Lower lobe of right lung (tissue), 2 donors: Measurements from ENCODE around the gene ADAM10. TPM values are rescaled to one million over a fixed set of nuclear protein-coding genes. Genes with fewer than 3 reads are reported as not detected.

ENCODE experiments used
- ATAC-seq, 2 donors: fragments of 200-7000 bp; cut with Tn5 transposase; one replicate each; pipeline ENCODE4 v1.9.1; 2020 to 2022; ENCODE audit warnings: mild to moderate bottlenecking in 2 of 2, moderate library complexity in 2 of 2
- DNase-seq: peaks from one replicate; pipeline ENCODE4 v3.0.0-alpha.2; 2020
- H3K27ac ChIP-seq: fragments of 200-600 bp; one replicate; pipeline ENCODE4 v1.8.0; 2022
- H3K27me3 ChIP-seq: fragments of 200-600 bp; one replicate; pipeline ENCODE4 v1.8.0; 2022; ENCODE audit warnings: low read depth
- H3K36me3 ChIP-seq: fragments of 200-600 bp; one replicate; pipeline ENCODE4 v1.8.0; 2022; ENCODE audit warnings: mild to moderate bottlenecking
- H3K4me1 ChIP-seq: fragments of 200-600 bp; one replicate; pipeline ENCODE4 v1.8.0; 2022
- H3K4me3 ChIP-seq: fragments of 200-600 bp; one replicate; pipeline ENCODE4 v1.8.0; 2022; ENCODE audit warnings: mild to moderate bottlenecking
- H3K9me3 ChIP-seq: fragments of 200-600 bp; one replicate; pipeline ENCODE4 v1.8.0; 2022
- intact Hi-C: fragments of 100-400 bp; cut with DNase I; formaldehyde crosslinking; loops from one replicate; pipeline ENCODE4 v1.11.0; 2022
- total RNA-seq: library from RNA; stranded (reverse); fragmentation: NEBNext Ultra II Directional; extraction: Animal tissue kit (Norgen Biotek cat#: 25700); gene quantifications from one replicate; pipeline ENCODE4 v1.2.1, GENCODE V29; 2021
- TF ChIP-seq, protein P1 (sequence below): fragments of 200-600 bp; IDR thresholded peaks from one replicate; pipeline ENCODE4 v1.8.0; 2022; ENCODE audit warnings: antibody characterized with exemption, mild to moderate bottlenecking
- donor health status: DM: no; HTN: yes; CAD: no; lungs with severe emphysema.

Gene ADAM10
- total RNA-seq, 1 donor from 2014 or later = 166 TPM

DNA sequence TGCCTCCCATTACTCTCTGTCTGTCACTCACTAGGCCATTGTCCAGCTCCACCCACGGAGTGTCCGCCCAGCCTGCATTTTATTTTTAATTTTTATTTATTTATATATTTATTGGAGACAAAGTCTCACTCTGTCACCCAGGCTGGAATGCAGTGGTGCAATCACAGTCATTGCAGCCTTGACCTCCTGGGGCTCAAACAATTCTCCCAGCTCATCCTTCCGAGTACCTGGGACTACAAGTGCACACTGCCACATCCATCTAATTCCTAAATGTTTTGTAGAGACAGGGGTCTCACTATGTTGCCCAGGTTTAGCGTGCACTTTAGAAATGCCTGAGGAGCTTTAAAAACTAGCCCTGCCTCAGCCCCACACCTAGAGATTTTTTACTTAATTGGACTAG is 176.2 kb downstream of the ADAM10 start:
- ATAC-seq (no peak), DNase-seq (no peak)
- no peaks in the 10 kb centered on the region for H3K36me3 ChIP-seq
- H3K9me3 ChIP-seq = no peaks in the 10 kb centered on the region
- H3K4me1 ChIP-seq = no peaks in the 10 kb centered on the region
- H3K27ac ChIP-seq = no peak overlapping the region
- TF ChIP-seq, protein P1, sequence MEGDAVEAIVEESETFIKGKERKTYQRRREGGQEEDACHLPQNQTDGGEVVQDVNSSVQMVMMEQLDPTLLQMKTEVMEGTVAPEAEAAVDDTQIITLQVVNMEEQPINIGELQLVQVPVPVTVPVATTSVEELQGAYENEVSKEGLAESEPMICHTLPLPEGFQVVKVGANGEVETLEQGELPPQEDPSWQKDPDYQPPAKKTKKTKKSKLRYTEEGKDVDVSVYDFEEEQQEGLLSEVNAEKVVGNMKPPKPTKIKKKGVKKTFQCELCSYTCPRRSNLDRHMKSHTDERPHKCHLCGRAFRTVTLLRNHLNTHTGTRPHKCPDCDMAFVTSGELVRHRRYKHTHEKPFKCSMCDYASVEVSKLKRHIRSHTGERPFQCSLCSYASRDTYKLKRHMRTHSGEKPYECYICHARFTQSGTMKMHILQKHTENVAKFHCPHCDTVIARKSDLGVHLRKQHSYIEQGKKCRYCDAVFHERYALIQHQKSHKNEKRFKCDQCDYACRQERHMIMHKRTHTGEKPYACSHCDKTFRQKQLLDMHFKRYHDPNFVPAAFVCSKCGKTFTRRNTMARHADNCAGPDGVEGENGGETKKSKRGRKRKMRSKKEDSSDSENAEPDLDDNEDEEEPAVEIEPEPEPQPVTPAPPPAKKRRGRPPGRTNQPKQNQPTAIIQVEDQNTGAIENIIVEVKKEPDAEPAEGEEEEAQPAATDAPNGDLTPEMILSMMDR = no peak
- H3K4me3 ChIP-seq = no peak overlapping the region
- H3K27me3 ChIP-seq = no peaks in the 10 kb centered on the region
- intact Hi-C loops = no loop called here

GRCh38 chr15:58572521-58572920 is 177.0 kb downstream of the ADAM10 start:
- Histone ChIP-seq H3K27ac (no peak overlapping the region), H3K36me3 (no peaks in the 10 kb centered on the region), H3K27me3 (no peaks in the 10 kb centered on the region), H3K9me3 (no peaks in the 10 kb centered on the region), H3K4me1 (no peaks in the 10 kb centered on the region), H3K4me3 (no peak overlapping the region)
- ATAC-seq = no peak
- TF ChIP-seq, protein P1 = no peak
- no peak for DNase-seq
- intact Hi-C loops = no loop called here

DNA sequence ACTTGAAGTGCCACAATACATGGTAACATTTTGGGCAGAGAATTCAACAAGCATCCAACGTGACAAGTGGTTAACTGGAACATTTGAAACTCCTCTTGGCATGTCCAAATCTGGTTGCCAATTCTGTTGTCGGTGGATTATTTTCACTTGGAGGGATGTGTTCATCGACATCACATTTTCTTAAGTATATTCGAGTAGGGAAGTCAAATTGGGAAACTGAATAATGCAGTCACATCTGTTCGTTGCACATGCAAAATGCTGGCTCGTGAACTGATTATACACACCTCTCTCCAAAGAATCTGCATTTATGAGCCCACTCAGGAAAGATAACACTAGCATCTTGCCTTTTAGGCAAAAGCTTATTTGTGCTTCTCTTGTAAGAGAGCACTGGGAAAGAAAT is 178.0 kb downstream of the ADAM10 start:
- H3K4me3 ChIP-seq = no peak overlapping the region
- no peaks in the 10 kb centered on the region for H3K9me3 ChIP-seq
- DNase-seq (no peak), ATAC-seq (no peak)
- no peak overlapping the region for H3K27ac ChIP-seq
- intact Hi-C loops = no loop called here
- TF ChIP-seq, protein P1 = no peak
- H3K4me1 ChIP-seq = no peaks in the 10 kb centered on the region
- no peaks in the 10 kb centered on the region for H3K27me3 ChIP-seq
- no peaks in the 10 kb centered on the region for H3K36me3 ChIP-seq

GRCh38 chr15:58569455-58569854 is 180.1 kb downstream of the ADAM10 start:
- Histone ChIP-seq H3K9me3 (no peaks in the 10 kb centered on the region), H3K27ac (no peak overlapping the region), H3K4me1 (no peaks in the 10 kb centered on the region), H3K36me3 (no peaks in the 10 kb centered on the region), H3K4me3 (no peak overlapping the region), H3K27me3 (no peaks in the 10 kb centered on the region)
- intact Hi-C loops = no loop called here
- no peak for DNase-seq
- TF ChIP-seq, protein P1 = no peak
- ATAC-seq = no peak

GRCh38 chr15:58568157-58568571 is 181.3 kb downstream of the ADAM10 start:
- H3K27me3 ChIP-seq = no peaks in the 10 kb centered on the region
- no peaks in the 10 kb centered on the region for H3K36me3 ChIP-seq
- TF ChIP-seq, protein P1 = no peak
- intact Hi-C loops = no loop called here
- H3K4me1 ChIP-seq = no peaks in the 10 kb centered on the region
- ATAC-seq = peak in 1 of 2 donors; percentile 43
- H3K9me3 ChIP-seq = no peaks in the 10 kb centered on the region
- H3K27ac ChIP-seq = no peak overlapping the region
- no peak for DNase-seq
- H3K4me3 ChIP-seq = no peak overlapping the region

DNA sequence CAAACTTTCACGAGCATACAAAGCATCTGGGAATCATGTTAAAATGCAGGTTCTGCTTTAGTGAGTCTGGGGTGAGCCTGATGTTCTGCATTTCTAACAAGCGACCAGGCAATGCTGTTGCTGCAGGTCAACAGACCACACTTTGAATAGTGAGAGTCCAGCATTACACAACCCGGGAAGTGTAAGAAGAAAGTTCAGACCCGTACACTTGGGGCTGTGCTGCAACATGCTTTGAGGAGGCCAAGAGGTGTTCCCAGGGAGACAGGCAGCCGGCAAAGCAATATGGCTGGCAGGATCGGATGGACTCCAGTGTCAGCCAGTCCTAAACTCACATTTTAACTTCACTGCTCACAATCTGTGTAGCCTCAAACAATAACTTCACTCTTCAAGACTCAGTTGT is 183.5 kb downstream of the ADAM10 start:
- DNase-seq (no peak), ATAC-seq (no peak)
- Histone ChIP-seq H3K4me1 (no peaks in the 10 kb centered on the region), H3K27me3 (no peaks in the 10 kb centered on the region), H3K9me3 (no peaks in the 10 kb centered on the region), H3K27ac (no peak overlapping the region), H3K4me3 (no peak overlapping the region), H3K36me3 (no peaks in the 10 kb centered on the region)
- intact Hi-C loops = no loop called here
- TF ChIP-seq, protein P1 = no peak
